OCI-LY3 (cell line): Measurements from ENCODE around the gene RRM1.
"Not testable (repeated sequence)": the region's sequence is repeated elsewhere in the genome, so short reads cannot be mapped to it uniquely, and the experiment has no call there.

Experiments used
- EZH2phosphoT487 ChIP-seq: fragments of 200-600 bp; shearing (Covaris generic); IDR thresholded peaks from 2 replicates; pipeline ENCODE4 v1.6.1; 2018; ENCODE audit warnings: antibody characterized with exemption, mixed run types, low read depth
- TF ChIP-seq, protein P1 (sequence below): fragments of 200-600, 300-600 bp; sonication (generic); IDR thresholded peaks from 2 replicates; pipeline ENCODE4 v1.5.1; 2014; ENCODE audit warnings: antibody characterized with exemption, low read length, low read depth

DNA sequence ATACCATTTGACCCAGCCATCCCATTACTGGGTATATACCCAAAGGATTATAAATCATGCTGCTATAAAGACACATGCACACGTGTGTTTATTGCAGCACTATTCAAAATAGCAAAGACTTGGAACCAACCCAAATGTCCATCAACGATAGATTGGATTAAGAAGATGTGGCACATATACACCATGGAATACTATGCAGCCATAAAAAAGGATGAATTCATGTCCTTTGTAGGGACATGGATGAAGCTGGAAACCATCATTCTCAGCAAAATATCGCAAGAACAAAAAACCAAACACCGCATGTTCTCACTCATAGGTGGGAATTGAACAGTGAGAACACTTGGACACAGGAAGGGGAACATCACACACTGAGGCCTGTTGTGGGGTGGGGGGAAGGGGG, 41.4 kb upstream of the RRM1 start:
- TF ChIP-seq, protein P1, sequence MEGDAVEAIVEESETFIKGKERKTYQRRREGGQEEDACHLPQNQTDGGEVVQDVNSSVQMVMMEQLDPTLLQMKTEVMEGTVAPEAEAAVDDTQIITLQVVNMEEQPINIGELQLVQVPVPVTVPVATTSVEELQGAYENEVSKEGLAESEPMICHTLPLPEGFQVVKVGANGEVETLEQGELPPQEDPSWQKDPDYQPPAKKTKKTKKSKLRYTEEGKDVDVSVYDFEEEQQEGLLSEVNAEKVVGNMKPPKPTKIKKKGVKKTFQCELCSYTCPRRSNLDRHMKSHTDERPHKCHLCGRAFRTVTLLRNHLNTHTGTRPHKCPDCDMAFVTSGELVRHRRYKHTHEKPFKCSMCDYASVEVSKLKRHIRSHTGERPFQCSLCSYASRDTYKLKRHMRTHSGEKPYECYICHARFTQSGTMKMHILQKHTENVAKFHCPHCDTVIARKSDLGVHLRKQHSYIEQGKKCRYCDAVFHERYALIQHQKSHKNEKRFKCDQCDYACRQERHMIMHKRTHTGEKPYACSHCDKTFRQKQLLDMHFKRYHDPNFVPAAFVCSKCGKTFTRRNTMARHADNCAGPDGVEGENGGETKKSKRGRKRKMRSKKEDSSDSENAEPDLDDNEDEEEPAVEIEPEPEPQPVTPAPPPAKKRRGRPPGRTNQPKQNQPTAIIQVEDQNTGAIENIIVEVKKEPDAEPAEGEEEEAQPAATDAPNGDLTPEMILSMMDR, result not testable (repeated sequence)
- not testable (repeated sequence) for TF ChIP-seq EZH2phosphoT487
